Motor neuron (in vitro differentiated cells): ENCODE measurements around the gene TSEN15. TPM values are rescaled to one million over a fixed set of nuclear protein-coding genes. Genes with fewer than 3 reads are reported as not detected.
A peak's percentile ranks its signal among the peaks of the same experiment; 100 is the strongest.

Source experiments
- ATAC-seq, 8 experiments: fragments of 200-7000 bp; cut with Tn5 transposase; replicated peaks in 6 of 8; 2 replicates each; pipeline ENCODE4 v1.8.0; 2021; ENCODE audit warnings: mild to moderate bottlenecking in 8 of 8, moderate library complexity in 8 of 8
- H3K27ac ChIP-seq, 2 donors: fragments of 250-450 bp; sonication (Bioruptor Pico); 2 replicates each; pipeline ENCODE4 v1.9.0; 2021; ENCODE audit warnings: antibody characterized with exemption in 2 of 2, mild to moderate bottlenecking in 2 of 2, moderate library complexity in 1 of 2
- H3K4me1 ChIP-seq, 2 donors: fragments of 250-450 bp; sonication (Bioruptor Pico); replicated peaks in 1 of 2; 2 replicates each; pipeline ENCODE4 v1.6.1; 2021; ENCODE audit warnings: antibody characterized with exemption in 2 of 2, mild to moderate bottlenecking in 2 of 2, moderate library complexity in 1 of 2
- H3K4me3 ChIP-seq, 5 donors: fragments of 250-450 bp; sonication (Bioruptor Pico); 2 replicates each; pipeline ENCODE4 v1.9.0; 2021; ENCODE audit warnings: antibody characterized with exemption in 5 of 5, mild to moderate bottlenecking in 5 of 5, moderate library complexity in 4 of 5
- WGBS, 10 experiments: fragments of 450-650 bp; shearing (Covaris generic); methylation state at CpG; one replicate each; pipeline ENCODE4 v1.0.0; 2022; 5-methylcytosine and 5-hydroxymethylcytosine counted together
- in situ Hi-C, 9 experiments: fragments of 400-800 bp; cut with MboI; loops; one replicate each; pipeline ENCODE4 v1.15.0; 2021; ENCODE audit warnings: low sequenced_read_pairs in 9 of 9, low pct_unique_long_range_greater_than_20kb in 2 of 9; ENCODE audit not compliant: unreplicated experiment in 9 of 9
- total RNA-seq, 8 experiments: library from RNA; unstranded; fragments of 300-600 nt; gene quantifications; 2 replicates each; pipeline versions ENCODE4 v1.2.3 to v1.2.4, GENCODE V29; 2022

TSEN15 gene
- 10 to 100 TPM; 23.2 to 63.6 (median 48.8) TPM for total RNA-seq

GRCh38 chr1:184051485-184052193, at the start of gene TSEN15:
Gene TSEN15 (plus strand): TSS chr1:184051730. CDS start chr1:184051756, 26 bp downstream.
- peak; percentile 97 to 98 (median 98) for ATAC-seq
- WGBS, 10 experiments = 0 to 7% (median 2%) methylated on average over 3 to 28 of the region's 54 CpGs; no CpG with 5 or more reads in 3 of the 10 experiments
- peak within 1 kb of the TSS; percentile 76 to 93 (median 79) for H3K4me3 ChIP-seq
- peaks cover 15 to 30% of the 10 kb centered on the region in 2 donors for H3K4me1 ChIP-seq
- in situ Hi-C loops = no loop called here
- peak within 1 kb of the TSS; percentile 92 to 95 for H3K27ac ChIP-seq

GRCh38 chr1:184002071-184002470, 49.5 kb upstream of the TSEN15 start:
- peaks cover 0 to 6% of the 10 kb centered on the region in 2 donors for H3K4me1 ChIP-seq
- WGBS, 10 experiments = 0 to 100% (median 36%) methylated on average over 1 to 2 of the region's 2 CpGs; no CpG with 5 or more reads in 2 of the 10 experiments
- H3K4me3 ChIP-seq = no peak overlapping the region
- in situ Hi-C loops = no loop called here
- ATAC-seq = peak; percentile 72 to 96 (median 84)
- peak overlapping the region in 1 of 2 donors; percentile 10 for H3K27ac ChIP-seq

GRCh38 chr1:184004935-184005334, 46.6 kb upstream of the TSEN15 start:
- Histone ChIP-seq H3K4me3 (no peak overlapping the region), H3K4me1 (peaks cover 0 to 6% of the 10 kb centered on the region in 2 donors), H3K27ac (no peak overlapping the region)
- ATAC-seq = no peak
- in situ Hi-C loops = no loop called here
- 40 to 97% (median 90%) methylated on average over 1 to 4 of the region's 4 CpGs; no CpG with 5 or more reads in 4 of the 10 experiments for WGBS, 10 experiments

- WGBS, 10 experiments = 67 to 100% (median 93%) methylated on average over 1 to 4 of the region's 4 CpGs; no CpG with 5 or more reads in 2 of the 10 experiments
- in situ Hi-C loops = no loop called here
- no peak for ATAC-seq
- H3K27ac ChIP-seq = no peak overlapping the region
- H3K4me3 ChIP-seq = no peak overlapping the region
- H3K4me1 ChIP-seq = peaks cover 0 to 6% of the 10 kb centered on the region in 2 donors
These were observed 46.0 kb upstream of the TSEN15 start for GRCh38 chr1:184005506-184005905.

- Histone ChIP-seq H3K4me1 (no peaks in the 10 kb centered on the region), H3K4me3 (no peak overlapping the region), H3K27ac (no peak overlapping the region)
- in situ Hi-C loops = no loop called here
- ATAC-seq = no peak
- 0 to 100% (median 67%) methylated on average over 1 to 2 of the region's 2 CpGs; no CpG with 5 or more reads in 3 of the 10 experiments for WGBS, 10 experiments
These were observed 40.7 kb upstream of the TSEN15 start for GRCh38 chr1:184010788-184011187.

GRCh38 chr1:184012187-184012586, 39.3 kb upstream of the TSEN15 start:
- no peak overlapping the region for H3K27ac ChIP-seq
- no peak overlapping the region for H3K4me3 ChIP-seq
- H3K4me1 ChIP-seq = peaks cover 0 to 1% of the 10 kb centered on the region in 2 donors
- in situ Hi-C loops = no loop called here
- ATAC-seq = no peak

GRCh38 chr1:184014271-184014670, 37.3 kb upstream of the TSEN15 start:
- H3K4me3 ChIP-seq = no peak overlapping the region
- H3K27ac ChIP-seq = no peak overlapping the region
- ATAC-seq = no peak
- in situ Hi-C loops = no loop called here
- 0 to 100% (median 88%) methylated on average over 1 to 2 of the region's 2 CpGs; no CpG with 5 or more reads in 1 of the 10 experiments for WGBS, 10 experiments
- H3K4me1 ChIP-seq = peaks cover 10 to 17% of the 10 kb centered on the region in 2 donors

GRCh38 chr1:184016169-184016568, 35.4 kb upstream of the TSEN15 start:
- Histone ChIP-seq H3K27ac (no peak overlapping the region), H3K4me3 (no peak overlapping the region), H3K4me1 (peaks cover 10 to 23% of the 10 kb centered on the region in 2 donors)
- 33 to 100% (median 98%) methylated on average over 1 to 2 of the region's 2 CpGs for WGBS, 10 experiments
- in situ Hi-C loops = no loop called here
- no peak for ATAC-seq

GRCh38 chr1:184017306-184017705, 34.2 kb upstream of the TSEN15 start:
- H3K4me1 ChIP-seq = peaks cover 18 to 30% of the 10 kb centered on the region in 2 donors

GRCh38 chr1:184018622-184019021, 32.9 kb upstream of the TSEN15 start:
- 0 to 70% (median 32%) methylated on average over 1 to 2 of the region's 2 CpGs for WGBS, 10 experiments
- no peak overlapping the region for H3K27ac ChIP-seq
- peaks cover 31 to 37% of the 10 kb centered on the region in 2 donors for H3K4me1 ChIP-seq
- peak in 3 of 8 experiments; percentile 22 to 79 (median 56) for ATAC-seq
- H3K4me3 ChIP-seq = no peak overlapping the region
- in situ Hi-C loops = no loop called here

More at GRCh38 chr1:184017306-184017705, 34.2 kb upstream of the TSEN15 start:
- in situ Hi-C loops = no loop called here
- H3K27ac ChIP-seq = no peak overlapping the region
- WGBS, 10 experiments = 20 to 93% (median 75%) methylated on average over 2 to 7 of the region's 7 CpGs; no CpG with 5 or more reads in 1 of the 10 experiments
- no peak overlapping the region for H3K4me3 ChIP-seq
- ATAC-seq = no peak

GRCh38 chr1:184019069-184019468, 32.5 kb upstream of the TSEN15 start:
- Histone ChIP-seq H3K4me1 (peaks cover 33 to 37% of the 10 kb centered on the region in 2 donors), H3K4me3 (no peak overlapping the region), H3K27ac (no peak overlapping the region)
- in situ Hi-C loops = no loop called here
- ATAC-seq = peak in 7 of 8 experiments; percentile 14 to 72 (median 46)
- 26 to 84% (median 77%) methylated on average over 1 to 5 of the region's 5 CpGs; no CpG with 5 or more reads in 1 of the 10 experiments for WGBS, 10 experiments

- WGBS, 10 experiments = 67 to 100% (median 92%) methylated on average over 1 to 2 of the region's 2 CpGs; no CpG with 5 or more reads in 1 of the 10 experiments
- no peak for ATAC-seq
These were observed 32.0 kb upstream of the TSEN15 start for GRCh38 chr1:184019506-184019905.

GRCh38 chr1:184020328-184020727, 31.2 kb upstream of the TSEN15 start:
- H3K4me3 ChIP-seq = no peak overlapping the region
- WGBS, 10 experiments = 93 to 100% (median 100%) methylated on average over 1 to 2 of the region's 2 CpGs; no CpG with 5 or more reads in 2 of the 10 experiments
- in situ Hi-C loops = no loop called here
- no peak overlapping the region for H3K27ac ChIP-seq
- no peak for ATAC-seq
- H3K4me1 ChIP-seq = peaks cover 33 to 37% of the 10 kb centered on the region in 2 donors

More at GRCh38 chr1:184019506-184019905, 32.0 kb upstream of the TSEN15 start:
- in situ Hi-C loops = no loop called here
- Histone ChIP-seq H3K4me1 (peaks cover 33 to 37% of the 10 kb centered on the region in 2 donors), H3K27ac (no peak overlapping the region), H3K4me3 (no peak overlapping the region)
